Measurements from ENCODE around the gene MDH1B.
"Not testable (repeated sequence)": the region's sequence is repeated elsewhere in the genome, so short reads cannot be mapped to it uniquely, and the experiment has no call there.

Gene MDH1B

DNA sequence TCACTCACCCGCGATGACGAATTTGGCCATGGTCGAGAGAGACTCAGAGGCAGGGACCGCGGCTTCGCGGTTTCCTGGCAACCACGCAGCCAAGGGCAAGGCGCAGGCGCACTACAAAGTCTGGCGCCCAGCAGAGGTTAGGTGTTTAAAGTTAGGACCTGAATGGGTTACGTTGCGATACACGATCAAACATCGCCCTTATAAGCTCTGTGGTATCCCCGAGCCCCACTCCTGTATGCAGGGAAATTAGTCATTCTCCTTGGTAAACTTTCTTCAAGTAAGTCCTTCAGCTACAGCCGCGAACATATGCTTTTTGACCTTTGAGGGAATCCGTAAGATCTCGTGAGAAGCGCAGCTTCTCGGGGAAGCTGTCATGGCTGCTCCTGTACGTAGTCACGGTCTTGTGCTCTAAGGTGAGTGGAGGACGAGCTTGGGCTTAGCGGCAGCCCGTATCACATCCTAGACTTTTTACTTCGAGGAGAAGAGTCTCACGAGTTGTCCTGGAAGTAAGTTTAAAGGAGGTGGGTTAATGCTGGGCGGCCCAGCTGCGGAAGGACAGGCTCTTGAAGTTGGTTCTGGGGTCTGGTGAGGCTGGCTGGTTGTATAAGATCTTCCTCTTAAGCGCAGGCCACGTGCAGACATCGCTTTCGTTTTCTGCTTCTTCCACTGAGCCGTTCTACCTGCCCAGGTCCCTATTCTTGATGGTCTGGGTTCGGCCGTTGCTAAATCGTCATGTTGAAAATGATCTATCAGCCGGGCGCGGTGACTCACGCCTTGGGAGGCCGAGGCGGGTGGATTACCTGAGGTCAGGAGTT, at the start of gene MDH1B, which contains the start of gene FASTKD2:
Gene MDH1B (minus strand): TSS at position 87 of the 815 bp plus-strand sequence. CDS start 57 bp downstream, at position 30.
Gene FASTKD2 (plus strand): TSS at position 365 of the 815 bp plus-strand sequence. CDS start 1,088 bp downstream, outside the sequence.
- DNase-seq (ENCODE audit: low read depth), result peak; percentile 89

- DNase-seq (ENCODE audit: low read depth), result no peak
These were observed 49.4 kb upstream of the MDH1B start for GRCh38 chr2:206814498-206814897.

DNA sequence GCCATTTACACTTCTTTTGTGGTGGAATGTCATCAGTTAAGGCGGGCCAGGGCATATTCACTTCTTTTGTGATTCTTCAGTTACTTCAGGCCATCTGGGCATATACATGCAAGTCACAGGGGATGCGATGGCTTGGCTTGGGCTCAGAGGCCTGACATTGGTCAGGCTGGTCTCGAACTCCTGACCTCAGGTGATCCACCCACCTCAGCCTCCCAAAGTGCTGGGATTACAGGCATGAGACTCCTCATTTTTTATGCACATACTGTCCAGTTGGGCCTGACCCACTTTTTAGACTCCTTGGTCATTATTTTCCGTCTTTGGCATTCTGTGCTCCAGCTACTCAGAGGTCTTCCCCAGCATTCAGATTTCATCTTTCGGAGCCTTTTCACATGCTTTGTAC, 47.3 kb upstream of the MDH1B start:
- not testable (repeated sequence) for DNase-seq (ENCODE audit: low read depth)

- DNase-seq (ENCODE audit: low read depth), result not testable (repeated sequence)
These were observed 42.5 kb upstream of the MDH1B start for GRCh38 chr2:206807624-206808023.

DNA sequence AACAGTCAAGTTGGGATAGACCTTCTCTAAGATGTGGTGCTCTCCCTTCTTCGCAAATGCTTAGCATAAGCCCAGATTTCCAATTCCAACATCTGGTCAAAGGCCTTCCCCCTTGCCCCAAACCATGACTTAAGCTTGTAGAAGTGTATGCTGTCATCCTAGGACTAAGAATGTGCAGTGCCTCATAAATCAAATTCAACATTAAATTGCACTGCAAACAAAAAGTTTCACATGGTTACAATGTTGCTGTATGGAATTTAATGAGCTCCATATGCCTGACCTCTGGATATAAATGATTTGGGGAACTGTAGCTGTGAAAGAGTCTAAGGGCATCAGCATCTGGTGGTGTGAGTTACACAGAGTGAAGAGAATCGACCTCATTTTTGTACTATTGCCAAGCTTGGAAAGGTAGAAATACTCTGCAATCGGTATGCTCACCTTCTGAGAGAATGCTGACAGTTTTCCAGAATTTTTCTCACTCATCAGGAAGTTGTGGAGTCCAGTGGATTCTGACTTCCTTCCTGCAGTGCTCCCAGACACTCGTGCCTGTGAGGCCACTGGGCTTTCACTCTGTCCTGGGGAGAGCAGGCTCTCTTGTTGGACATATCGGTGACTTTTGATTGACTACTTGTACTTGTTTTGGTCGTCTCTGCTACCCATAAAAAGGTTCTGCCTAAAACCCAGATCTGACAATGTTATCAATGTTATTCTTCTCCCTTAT, 40.9 kb upstream of the MDH1B start:
- peak; percentile 50 for DNase-seq (ENCODE audit: low read depth)

DNA sequence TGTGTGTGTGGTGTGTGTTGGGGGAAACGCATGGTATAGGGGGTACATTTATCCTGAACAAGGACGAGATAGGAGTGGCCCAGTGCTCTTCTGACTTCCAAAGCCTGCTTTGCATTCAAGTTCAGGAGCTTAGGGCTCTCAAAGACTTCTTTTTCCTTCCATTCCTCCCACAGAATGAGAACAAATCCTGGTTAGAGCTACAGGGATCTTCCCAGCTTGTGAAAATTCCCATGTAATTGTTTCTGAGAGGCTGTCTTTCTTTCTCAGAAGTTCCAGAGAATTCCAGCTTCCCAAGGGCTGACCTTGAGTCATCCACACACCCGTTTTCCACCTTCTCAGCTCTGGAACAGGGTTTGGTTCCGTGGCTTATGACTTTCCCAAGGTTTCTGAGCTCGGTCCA, 39.2 kb upstream of the MDH1B start:
- DNase-seq (ENCODE audit: low read depth), result no peak

DNA sequence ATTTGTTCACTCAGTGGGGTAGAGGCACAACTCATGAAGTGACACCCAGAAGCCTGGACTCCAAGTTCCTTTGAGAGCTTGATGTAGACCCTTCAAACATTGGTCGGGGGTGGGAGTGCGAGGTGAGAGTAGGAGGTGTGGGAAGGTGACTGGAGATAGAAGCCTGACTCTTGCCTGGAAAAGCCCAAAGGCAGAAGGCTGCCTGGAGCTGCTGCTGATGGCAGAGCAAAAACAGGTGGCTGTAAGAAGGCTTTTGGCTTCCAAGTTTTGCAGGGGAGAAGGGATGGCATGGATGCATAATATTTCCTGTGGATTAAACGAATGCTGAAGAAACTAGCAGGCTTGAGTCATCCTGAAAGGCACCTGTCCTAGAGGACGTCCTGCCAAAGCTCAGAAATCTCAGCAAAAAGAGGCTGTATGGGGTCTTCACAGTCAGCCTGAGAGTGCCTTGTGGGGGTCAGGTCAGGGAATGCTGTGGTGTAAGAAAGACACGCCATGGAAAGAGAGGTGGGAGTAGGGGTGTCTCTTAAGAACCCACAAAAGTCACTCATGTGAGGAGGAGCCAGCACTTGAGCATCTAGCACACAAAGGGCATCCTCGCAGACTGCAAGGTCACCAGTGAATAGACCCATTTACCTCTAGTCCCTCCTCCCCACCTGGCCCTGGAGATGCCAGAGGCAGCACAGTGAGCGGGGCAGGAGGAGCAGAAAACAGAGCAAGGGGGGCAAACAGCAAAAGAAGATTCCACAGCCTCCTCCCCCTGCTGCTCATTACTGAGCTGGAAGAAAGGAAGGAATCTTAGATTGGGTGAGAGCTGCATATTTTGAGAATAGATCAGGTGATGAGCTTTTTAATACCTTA, 37.8 kb upstream of the MDH1B start:
- DNase-seq (ENCODE audit: low read depth), result no peak

GRCh38 chr2:206801418-206802189, 36.5 kb upstream of the MDH1B start:
- DNase-seq (ENCODE audit: low read depth), result no peak

DNA sequence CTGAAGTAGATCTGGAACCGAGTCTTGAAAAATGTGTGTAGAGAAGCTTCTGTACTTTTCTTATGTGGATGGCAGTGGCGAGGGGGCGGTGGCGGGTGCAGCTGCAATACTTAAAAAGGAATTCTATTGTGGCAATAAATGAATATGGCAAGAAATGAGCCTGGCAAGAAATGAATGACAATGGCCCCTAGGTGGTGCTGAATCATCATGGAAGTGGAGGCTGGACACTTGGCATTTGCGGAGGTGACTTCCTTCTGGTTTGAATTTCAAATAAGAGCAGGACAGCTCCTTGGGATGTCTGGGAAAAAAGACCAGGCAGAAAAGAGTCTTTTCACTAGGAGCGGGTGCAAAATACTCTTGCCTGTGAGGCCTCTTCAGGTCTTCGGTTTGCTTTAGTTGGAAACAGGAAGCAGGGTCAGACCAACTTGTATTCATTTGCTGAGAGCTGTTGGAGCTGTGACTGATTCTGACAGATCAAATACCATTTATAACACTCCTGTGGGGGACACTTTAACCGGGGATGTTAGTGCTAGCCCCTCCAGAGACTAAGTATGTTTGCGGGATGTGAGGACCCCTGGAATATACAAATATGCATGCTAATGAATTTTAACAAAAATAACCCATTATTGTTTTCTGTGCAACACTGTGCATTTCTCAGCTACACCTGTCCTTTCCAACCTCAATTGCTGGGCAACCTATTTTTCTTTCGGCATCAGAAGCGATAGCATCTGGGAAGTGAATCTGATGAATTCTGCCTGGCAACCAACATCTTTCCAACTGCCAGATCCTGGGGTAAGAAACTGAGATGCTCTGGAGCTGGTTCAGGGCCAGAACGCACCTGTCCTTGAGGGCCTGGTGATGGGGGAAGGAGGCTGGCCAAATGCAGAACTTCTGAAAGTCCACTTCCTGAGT, 35.6 kb upstream of the MDH1B start:
- peak; percentile 37 for DNase-seq (ENCODE audit: low read depth)

- DNase-seq (ENCODE audit: low read depth), result no peak
These were observed 34.0 kb upstream of the MDH1B start for GRCh38 chr2:206799083-206799482.

DNA sequence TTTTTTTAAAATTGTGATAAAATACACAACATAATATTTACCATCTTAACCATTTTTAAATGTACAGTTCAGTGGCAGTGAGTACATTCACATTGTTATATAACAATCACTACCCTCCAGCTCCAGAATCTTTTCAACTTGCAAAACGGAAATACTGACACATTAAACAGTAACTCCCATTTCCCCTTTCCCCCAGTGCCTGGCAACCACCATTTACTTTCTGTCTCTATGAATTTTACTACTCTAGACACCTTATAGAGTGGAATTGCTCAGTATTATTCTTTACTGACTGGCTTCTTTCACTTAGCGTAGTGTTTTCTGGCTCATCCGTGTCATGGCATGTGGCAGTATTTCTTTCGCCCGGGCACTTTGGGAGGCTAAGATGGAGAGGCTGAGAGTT, 32.9 kb upstream of the MDH1B start:
- DNase-seq (ENCODE audit: low read depth), result no peak

- no peak for DNase-seq (ENCODE audit: low read depth)
These were observed 32.2 kb upstream of the MDH1B start for GRCh38 chr2:206797376-206797775.

- DNase-seq (ENCODE audit: low read depth), result no peak
These were observed 27.5 kb upstream of the MDH1B start for GRCh38 chr2:206792645-206793044.

- DNase-seq (ENCODE audit: low read depth), result peak; percentile 38
These were observed 25.3 kb upstream of the MDH1B start for GRCh38 chr2:206790311-206790935.

- no peak for DNase-seq (ENCODE audit: low read depth)
These were observed 19.6 kb upstream of the MDH1B start for GRCh38 chr2:206784559-206785353.

DNA sequence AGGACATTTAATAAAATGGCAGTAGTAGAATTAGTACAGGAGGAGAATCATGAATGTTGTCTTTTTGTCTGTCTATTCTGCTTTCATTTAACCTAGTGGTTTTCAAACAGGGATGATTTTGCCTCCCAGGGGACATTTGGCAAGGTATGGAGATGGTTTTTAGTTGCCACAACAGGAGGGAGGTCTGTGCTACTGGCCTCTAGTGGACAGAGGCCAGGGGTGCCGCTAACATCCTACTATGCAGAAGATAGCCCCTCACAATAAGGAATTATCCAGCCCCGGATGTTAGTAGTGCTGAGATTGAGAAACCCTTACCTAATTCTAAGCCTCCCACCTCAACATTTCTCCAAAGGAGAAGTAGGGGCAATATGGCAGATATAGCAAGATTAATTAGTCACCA, 18.6 kb upstream of the MDH1B start:
- no peak for DNase-seq (ENCODE audit: low read depth)

GRCh38 chr2:206780671-206781070, 15.5 kb upstream of the MDH1B start:
- no peak for DNase-seq (ENCODE audit: low read depth)

- DNase-seq (ENCODE audit: low read depth), result no peak
These were observed 11.3 kb upstream of the MDH1B start for GRCh38 chr2:206776432-206776831.

- no peak for DNase-seq (ENCODE audit: low read depth)
These were observed 9.7 kb upstream of the MDH1B start for GRCh38 chr2:206774871-206775270.

Data from GM04503 (cell line).